GM10266 (cell line): Measurements from ENCODE around the gene ST3GAL3.

Experiments used
- DNase-seq: peaks from one replicate; pipeline ENCODE4 v3.0.0; 2012; ENCODE audit errors: extremely low spot score
- CTCF ChIP-seq: IDR thresholded peaks from 2 replicates; pipeline ENCODE4 v1.5.1; 2012; ENCODE audit warnings: mild to moderate bottlenecking, low read depth; ENCODE audit not compliant: control insufficient read depth, insufficient read depth; ENCODE audit errors: missing control alignments

ST3GAL3 gene

GRCh38 chr1:43963890-43964289 is 256.6 kb downstream of the ST3GAL3 start:
- no peak for DNase-seq
- no peak for TF ChIP-seq CTCF

- no peak for DNase-seq
- TF ChIP-seq CTCF: no peak
Observed at GRCh38 chr1:43965316-43965715, 258.0 kb downstream of the ST3GAL3 start.

GRCh38 chr1:43968348-43968948 is 261.1 kb downstream of the ST3GAL3 start:
- TF ChIP-seq CTCF: no peak
- DNase-seq: no peak

- no peak for DNase-seq
- TF ChIP-seq CTCF: no peak
Observed at GRCh38 chr1:43969416-43969745, 262.0 kb downstream of the ST3GAL3 start.

GRCh38 chr1:43969746-43970466 is 262.6 kb downstream of the ST3GAL3 start, which contains the start of gene DPH2:
Gene DPH2 (plus strand): TSS chr1:43970010. CDS start chr1:43970176, 166 bp downstream.
- TF ChIP-seq CTCF: no peak

GRCh38 chr1:43970502-43970901 is 263.2 kb downstream of the ST3GAL3 start:
- no peak for DNase-seq
- TF ChIP-seq CTCF: no peak

More at GRCh38 chr1:43969746-43970466, 262.6 kb downstream of the ST3GAL3 start, which contains the start of gene DPH2:
- peak; percentile 97 for DNase-seq

GRCh38 chr1:43970911-43971310 is 263.6 kb downstream of the ST3GAL3 start:
- no peak for TF ChIP-seq CTCF
- DNase-seq: no peak
